GM12891 (cell line): ENCODE measurements around the gene SURF4.

Experiments used
- POLR2A ChIP-seq: IDR thresholded peaks from 2 replicates; pipeline ENCODE4 v1.6.1; 2011; ENCODE audit warnings: low read depth, low read length, control low read depth
- POLR2AphosphoS5 ChIP-seq: IDR thresholded peaks from 2 replicates; pipeline ENCODE4 v1.6.1; 2011; ENCODE audit warnings: low read depth, low read length, control low read depth
- TAF1 ChIP-seq: IDR thresholded peaks from 2 replicates; pipeline ENCODE4 v1.6.1; 2011; ENCODE audit warnings: low read depth, low read length, control low read depth

DNA sequence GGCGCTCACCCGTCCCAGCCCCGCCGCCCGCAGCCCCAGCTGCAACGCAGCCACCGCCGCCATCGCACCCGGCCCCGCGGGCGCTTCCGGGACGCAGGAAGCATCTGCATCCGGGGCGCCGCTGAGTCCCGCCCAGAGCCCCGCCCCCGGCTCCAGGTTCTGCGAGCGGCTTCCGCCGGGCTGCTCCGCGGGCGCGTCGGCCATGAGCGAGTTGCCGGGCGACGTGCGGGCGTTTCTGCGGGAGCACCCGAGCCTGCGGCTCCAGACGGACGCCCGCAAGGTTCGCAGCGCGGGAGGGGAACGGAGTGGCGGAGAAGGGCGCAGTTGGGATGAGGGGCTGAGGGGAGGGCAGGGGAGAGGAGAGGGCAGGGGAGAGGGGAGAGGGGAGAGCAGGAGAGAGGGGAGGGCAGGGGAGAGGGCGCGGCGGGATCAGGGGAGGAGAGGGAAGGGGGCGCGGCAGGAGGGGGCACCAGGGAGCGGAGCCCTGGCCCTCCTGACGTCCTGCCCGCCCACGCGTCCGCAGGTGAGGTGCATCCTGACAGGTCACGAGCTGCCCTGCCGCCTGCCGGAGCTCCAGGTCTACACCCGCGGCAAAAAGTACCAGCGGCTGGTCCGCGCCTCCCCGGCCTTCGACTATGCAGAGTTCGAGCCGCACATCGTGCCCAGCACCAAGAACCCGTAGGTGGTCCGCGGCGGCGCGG, 19.3 kb downstream of the SURF4 start, which contains the start of the genes SURF1 and SURF2:
- TF ChIP-seq POLR2A: no peak; the same call in none of the 2 replicates
- peak; percentile 57; the same call in 1 of the 2 replicates for TF ChIP-seq POLR2AphosphoS5
- TF ChIP-seq TAF1: peak; percentile 74
